Activated T-helper 17 cell treated with anti-CD3 and anti-CD28 coated beads, Interleukin-2, amount 50 U/mL, for 72 hours (primary cell): ENCODE results near the gene AHRR. TPM values are rescaled to one million over a fixed set of nuclear protein-coding genes. Genes with fewer than 3 reads are reported as not detected.
"Not testable (repeated sequence)": the region's sequence is repeated elsewhere in the genome, so short reads cannot be mapped to it uniquely, and the experiment has no call there.

Source experiments
- ATAC-seq: fragments of 150-1000 bp; cut with Tn5 transposase; replicated peaks from 2 replicates; pipeline ENCODE4 v1.10.0; 2021; ENCODE audit warnings: mild to moderate bottlenecking, moderate library complexity
- H3K27ac Mint-ChIP-seq: one replicate; pipeline ENCODE4 v1.8.0; 2022; ENCODE audit warnings: mixed read lengths
- H3K27me3 Mint-ChIP-seq: one replicate; pipeline ENCODE4 v1.8.0; 2022; ENCODE audit warnings: mixed read lengths
- H3K36me3 Mint-ChIP-seq: one replicate; pipeline ENCODE4 v1.8.0; 2022; ENCODE audit warnings: low read depth, mild to moderate bottlenecking, mixed read lengths
- H3K4me1 Mint-ChIP-seq: one replicate; pipeline ENCODE4 v1.8.0; 2022; ENCODE audit warnings: mixed read lengths
- H3K4me3 Mint-ChIP-seq: one replicate; pipeline ENCODE4 v1.8.0; 2022; ENCODE audit warnings: mild to moderate bottlenecking, mixed read lengths
- H3K9me3 Mint-ChIP-seq: one replicate; pipeline ENCODE4 v1.8.0; 2022; ENCODE audit warnings: mixed read lengths
- total RNA-seq, 2 donors: library from RNA; stranded (reverse); gene quantifications; one replicate each; pipeline ENCODE4 v1.2.3, GENCODE V29; 2022

The AHRR gene
- total RNA-seq, 2 donors from 2014 or later = 49.5 to 78.1 TPM

DNA sequence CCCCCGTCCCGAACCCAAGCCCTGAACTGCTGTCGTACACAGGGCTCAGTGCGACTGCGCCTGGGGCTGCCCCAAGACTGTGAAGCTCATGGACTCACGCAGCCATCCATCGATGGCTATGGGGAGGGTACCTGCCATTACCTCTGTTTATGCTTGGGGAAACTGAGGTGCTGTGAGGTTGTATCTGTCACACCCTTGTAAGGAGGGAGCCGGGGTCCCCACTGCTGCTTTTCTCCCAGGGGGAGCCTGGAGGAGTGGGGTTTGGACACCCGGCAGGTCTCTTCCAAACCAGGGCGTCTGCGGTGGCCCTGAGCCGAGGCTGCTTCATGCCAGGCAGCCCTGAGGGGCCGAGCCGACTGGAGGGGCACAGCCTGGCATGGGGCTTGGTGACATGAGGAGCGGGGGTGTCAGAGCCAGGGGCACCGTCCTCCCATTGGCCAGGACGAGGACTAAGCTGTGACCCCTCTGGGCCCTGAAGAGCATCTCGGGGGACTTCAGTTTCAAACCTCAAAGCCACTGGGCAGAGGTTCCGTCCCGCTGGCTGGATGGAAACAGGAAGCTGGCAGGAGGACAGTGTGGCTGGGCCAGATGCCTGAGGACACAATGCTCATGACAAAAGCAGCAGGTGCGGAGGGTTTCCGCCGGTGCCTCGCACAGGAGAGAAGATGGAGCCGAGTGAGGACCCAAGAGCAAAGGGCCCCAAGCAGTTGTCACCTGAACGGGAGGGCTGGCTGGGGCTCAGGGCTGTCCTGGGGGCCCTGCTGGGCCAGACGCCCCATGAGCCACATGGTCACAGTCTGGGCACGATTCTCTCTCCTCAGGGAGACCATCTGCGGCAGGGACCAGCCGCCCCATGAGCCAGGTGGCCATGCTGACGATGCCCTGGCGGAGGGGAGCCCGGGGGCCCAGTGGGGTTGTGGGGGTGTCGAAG, 67.0 kb downstream of the AHRR start:
- no peak for ATAC-seq
- H3K36me3 Mint-ChIP-seq = peaks cover 59% of the 10 kb centered on the region
- H3K9me3 Mint-ChIP-seq = peaks cover 8% of the 10 kb centered on the region
- no peak overlapping the region for H3K4me3 Mint-ChIP-seq
- H3K27me3 Mint-ChIP-seq = no peaks in the 10 kb centered on the region
- H3K4me1 Mint-ChIP-seq = peaks cover 13% of the 10 kb centered on the region
- peak overlapping the region; percentile 29 for H3K27ac Mint-ChIP-seq

DNA sequence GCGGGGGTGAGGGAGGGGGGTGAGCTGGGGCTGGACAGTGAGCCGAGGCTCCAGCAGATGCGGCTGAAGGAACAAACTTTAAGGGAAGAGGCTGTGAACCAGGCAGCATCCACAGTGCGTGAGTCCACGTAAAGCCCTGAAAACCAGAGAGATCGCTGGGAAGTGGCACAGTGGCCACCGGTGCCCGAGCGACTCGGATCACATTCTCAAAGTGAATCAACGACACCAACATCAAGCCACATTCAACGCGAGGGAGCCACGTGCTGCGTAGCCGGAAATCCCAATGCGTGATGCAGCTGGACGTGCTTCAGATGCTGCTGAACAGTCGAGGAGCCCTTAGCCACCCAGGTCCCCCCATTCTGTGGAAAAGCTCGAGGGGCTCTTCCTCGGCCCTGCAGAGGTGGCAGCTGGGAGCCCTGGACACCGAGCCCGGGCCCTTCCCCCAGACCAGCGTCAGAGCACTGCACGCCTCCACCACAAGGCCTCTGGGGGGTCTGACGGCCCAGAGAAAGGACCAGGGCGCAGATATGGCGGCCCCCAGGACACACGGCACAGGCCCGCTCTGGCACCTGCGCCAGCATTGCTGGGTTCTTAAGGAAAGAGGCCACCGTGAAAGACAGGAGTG, 67.8 kb downstream of the AHRR start:
- peaks cover 57% of the 10 kb centered on the region for H3K36me3 Mint-ChIP-seq
- ATAC-seq = no peak

DNA sequence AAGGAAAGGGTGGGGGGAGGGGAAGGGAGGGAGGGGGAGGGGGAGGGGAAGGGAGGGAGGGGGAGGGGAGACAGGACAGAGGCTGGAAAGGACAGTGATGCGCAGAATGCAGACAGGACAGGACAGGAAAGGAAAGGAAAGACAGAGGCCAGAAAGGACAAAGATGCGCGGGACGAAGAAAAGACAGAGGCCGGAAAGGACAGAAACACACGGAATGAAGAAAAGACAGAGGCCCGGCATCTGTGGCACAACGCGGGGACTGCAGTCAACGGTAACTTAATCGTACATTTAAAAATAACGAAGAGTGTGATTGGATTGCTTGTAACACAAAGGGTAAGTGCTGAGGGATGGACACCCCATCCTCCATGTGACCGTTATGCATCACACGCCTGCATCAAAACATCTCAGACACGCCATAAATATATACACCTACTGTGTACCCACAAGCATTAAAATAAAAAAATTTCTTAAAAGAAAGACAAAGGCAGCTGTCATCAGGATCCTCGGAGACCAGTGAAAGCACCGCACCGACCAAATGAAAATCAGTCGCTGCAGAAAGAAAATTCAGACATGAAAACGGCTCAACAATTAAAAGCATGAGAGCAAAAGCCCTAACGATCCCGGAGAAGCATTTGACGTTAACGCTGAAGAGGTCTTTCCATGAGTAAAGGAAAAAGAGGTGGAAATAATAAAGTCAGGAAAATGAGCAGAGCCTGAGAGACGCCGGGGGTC, 68.5 kb downstream of the AHRR start:
- peaks cover 49% of the 10 kb centered on the region for H3K36me3 Mint-ChIP-seq
- ATAC-seq = no peak
- H3K27me3 Mint-ChIP-seq = no peaks in the 10 kb centered on the region
- peaks cover 13% of the 10 kb centered on the region for H3K4me1 Mint-ChIP-seq
- peak overlapping the region; percentile 84 for H3K27ac Mint-ChIP-seq
- peaks cover 8% of the 10 kb centered on the region for H3K9me3 Mint-ChIP-seq
- peak overlapping the region; percentile 54 for H3K4me3 Mint-ChIP-seq

More for the DNA sequence above, 67.8 kb downstream of the AHRR start:
- peaks cover 8% of the 10 kb centered on the region for H3K9me3 Mint-ChIP-seq
- peaks cover 13% of the 10 kb centered on the region for H3K4me1 Mint-ChIP-seq
- H3K27ac Mint-ChIP-seq = peak overlapping the region; percentile 84
- no peak overlapping the region for H3K4me3 Mint-ChIP-seq
- no peaks in the 10 kb centered on the region for H3K27me3 Mint-ChIP-seq

DNA sequence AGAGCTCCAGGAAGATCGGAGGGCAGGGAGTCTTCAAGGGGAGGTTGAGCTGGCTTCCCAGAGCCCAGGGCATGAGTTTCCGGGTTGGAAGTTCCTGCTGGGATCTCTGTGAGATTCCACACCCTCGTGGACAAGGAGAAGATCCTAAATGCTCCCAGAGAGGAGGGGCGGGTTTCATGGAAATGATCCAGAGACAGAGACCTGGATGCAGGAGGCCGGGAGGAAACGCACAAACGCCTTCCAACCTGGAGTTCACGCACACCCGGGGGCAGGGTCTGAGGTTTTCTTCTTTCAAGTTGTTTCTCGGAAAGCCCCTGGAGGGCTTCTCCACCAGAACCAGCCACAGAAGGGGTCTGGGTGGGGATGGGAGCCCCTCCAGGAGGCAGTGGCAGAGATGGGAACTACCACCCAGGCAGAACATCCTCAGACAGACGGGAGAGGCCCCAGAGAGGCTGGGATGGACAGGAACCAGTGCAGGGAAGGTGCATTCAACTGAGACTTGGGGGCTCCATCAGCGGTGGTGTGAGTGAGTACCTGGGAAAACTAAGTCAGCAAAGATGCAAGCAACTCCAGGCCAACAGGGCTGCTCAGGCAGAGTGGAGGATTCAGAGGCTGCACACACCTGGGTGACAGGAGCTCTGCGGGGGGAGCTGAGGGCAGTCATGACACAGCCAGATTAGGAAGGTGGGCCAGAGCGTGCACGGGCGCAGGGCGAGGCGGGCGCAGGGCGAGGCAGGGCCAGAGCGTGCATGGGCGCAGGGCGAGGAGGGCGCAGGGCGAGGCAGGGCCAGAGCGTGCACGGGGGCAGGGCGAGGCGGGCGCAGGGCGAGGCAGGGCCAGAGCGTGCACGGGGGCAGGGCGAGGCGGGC, 69.3 kb downstream of the AHRR start:
- H3K36me3 Mint-ChIP-seq = peaks cover 41% of the 10 kb centered on the region
- H3K4me3 Mint-ChIP-seq = peak overlapping the region; percentile 54

DNA sequence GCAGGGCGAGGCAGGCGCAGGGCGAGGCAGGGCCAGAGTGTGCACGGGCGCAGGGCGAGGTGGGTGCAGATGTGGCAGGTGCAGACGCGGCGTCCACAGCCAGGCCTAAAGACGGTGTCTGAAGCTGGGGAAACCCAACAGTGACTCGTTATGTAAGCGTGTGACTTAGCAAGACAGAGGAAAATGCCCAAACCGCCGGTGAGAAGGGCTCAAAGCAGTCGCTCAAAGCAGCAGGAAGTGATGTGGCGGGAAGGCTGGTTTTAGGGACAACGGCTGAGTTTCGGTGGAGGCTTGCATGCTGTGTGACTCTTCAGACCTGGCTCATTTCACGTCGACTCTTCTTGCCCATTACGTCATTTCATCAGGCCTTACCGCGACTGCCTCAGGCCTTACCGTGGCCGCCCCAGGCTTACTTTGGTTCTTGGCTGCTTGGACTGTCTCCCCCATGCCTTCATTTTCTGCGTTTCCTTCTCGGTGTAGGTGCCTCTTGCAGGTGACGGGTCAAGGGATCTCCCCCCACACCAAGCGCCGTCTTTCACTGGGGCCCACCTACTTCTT, 71.0 kb downstream of the AHRR start:
- H3K9me3 Mint-ChIP-seq = no peaks in the 10 kb centered on the region
- H3K36me3 Mint-ChIP-seq = peaks cover 33% of the 10 kb centered on the region
- peak; percentile 98 for ATAC-seq
- peak overlapping the region; percentile 98 for H3K4me3 Mint-ChIP-seq
- peaks cover 13% of the 10 kb centered on the region for H3K4me1 Mint-ChIP-seq
- H3K27me3 Mint-ChIP-seq = no peaks in the 10 kb centered on the region
- H3K27ac Mint-ChIP-seq = peak overlapping the region; percentile 100

More for the DNA sequence above, 69.3 kb downstream of the AHRR start:
- ATAC-seq = no peak
- Mint-ChIP-seq H3K9me3 (peaks cover 3% of the 10 kb centered on the region), H3K27me3 (no peaks in the 10 kb centered on the region), H3K4me1 (peaks cover 13% of the 10 kb centered on the region), H3K27ac (peak overlapping the region; percentile 84)

DNA sequence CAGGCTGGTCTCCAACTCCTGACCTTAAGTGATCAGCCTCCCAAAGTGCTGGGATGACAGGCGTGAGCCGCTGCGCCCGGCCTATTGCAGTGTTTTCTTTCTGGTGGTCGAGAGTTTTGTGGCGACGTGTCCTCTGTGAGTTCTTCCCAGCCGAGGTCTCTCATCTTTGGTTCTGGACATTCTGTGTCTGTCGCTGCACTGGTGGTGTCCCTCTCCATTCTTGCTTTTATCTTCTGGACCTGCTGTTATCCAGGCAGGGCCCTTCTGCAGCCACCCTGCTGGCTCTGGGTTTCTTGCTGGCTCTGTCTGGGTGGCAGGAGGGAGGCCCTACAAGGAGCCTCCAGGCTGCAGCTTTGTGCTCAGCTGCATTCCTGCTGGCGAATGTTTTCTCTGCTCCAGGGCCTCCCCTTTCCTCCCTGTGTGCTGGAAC, 72.3 kb downstream of the AHRR start:
- Mint-ChIP-seq H3K9me3 (no peaks in the 10 kb centered on the region), H3K36me3 (peaks cover 26% of the 10 kb centered on the region), H3K4me1 (peaks cover 13% of the 10 kb centered on the region), H3K4me3 (peak overlapping the region; percentile 98), H3K27ac (peak overlapping the region; percentile 100), H3K27me3 (no peaks in the 10 kb centered on the region)
- ATAC-seq = no peak

DNA sequence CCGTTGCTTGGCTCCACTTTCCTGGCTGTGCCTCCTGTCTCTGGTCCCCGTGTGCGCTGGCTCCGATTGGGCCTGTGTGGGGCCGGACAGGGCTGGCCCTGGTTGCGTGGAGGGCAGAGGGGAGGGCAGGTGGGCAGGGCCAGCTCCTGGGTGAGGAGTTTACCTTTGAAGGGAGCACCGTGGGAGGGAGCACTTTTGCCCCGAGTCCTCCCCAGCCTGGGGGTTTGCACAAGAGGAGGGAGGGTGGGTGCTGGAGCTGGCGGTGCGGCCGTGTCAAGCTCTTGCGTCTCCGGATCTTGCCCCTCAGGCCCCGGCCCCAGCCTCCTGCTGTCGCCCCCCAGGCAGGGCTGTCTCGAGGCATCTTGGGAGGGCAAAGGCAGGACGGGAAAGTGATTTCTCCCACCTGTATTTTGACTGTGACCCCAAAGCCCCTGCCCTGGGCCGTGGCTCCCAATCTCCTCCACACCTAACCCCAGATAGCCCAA, 73.2 kb downstream of the AHRR start:
- ATAC-seq = no peak
- Mint-ChIP-seq H3K4me1 (peaks cover 13% of the 10 kb centered on the region), H3K27me3 (no peaks in the 10 kb centered on the region), H3K4me3 (peak overlapping the region; percentile 41), H3K27ac (peak overlapping the region; percentile 66), H3K9me3 (no peaks in the 10 kb centered on the region), H3K36me3 (peaks cover 30% of the 10 kb centered on the region)

DNA sequence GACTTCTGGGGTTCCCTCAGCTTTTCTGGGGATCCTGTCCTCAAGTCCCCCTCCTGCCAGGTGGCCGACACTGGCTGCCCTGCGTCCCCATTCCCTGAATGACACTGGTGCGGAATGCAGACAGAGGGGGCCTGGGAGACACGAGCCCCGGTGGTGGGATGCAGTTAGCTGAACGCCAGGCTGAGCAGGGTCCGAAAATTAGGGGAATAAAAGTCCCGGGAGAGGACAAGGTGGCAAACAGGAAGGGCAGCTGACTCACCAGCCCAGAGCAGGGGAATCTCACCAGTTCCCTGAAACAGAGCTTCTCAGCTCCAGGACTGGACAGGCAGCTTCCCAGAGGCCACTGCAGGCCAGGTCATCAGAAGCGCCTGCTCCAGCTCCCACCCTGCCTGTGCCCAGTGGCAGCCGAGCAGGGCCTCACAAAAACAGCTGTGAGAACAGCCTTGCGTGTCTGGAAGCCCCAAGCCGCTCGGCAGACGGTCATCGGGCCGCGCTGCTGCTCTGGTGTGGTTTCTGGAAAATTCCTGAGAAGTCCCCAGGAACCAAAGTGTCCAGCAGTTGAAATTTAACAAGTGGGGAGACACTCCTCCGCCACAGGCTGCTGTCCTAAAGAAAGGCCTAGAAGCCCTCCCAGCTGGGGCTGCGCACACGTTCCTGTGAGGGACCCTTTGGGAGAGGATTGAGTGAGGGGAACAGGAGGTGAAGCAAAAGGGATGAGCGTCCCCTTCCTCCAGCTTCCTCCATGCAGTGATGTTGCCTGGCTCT, 73.8 kb downstream of the AHRR start:
- Mint-ChIP-seq H3K9me3 (no peaks in the 10 kb centered on the region), H3K27me3 (no peaks in the 10 kb centered on the region), H3K27ac (peak overlapping the region; percentile 66), H3K4me3 (peak overlapping the region; percentile 41), H3K4me1 (peaks cover 13% of the 10 kb centered on the region), H3K36me3 (peaks cover 31% of the 10 kb centered on the region)
- ATAC-seq = no peak

DNA sequence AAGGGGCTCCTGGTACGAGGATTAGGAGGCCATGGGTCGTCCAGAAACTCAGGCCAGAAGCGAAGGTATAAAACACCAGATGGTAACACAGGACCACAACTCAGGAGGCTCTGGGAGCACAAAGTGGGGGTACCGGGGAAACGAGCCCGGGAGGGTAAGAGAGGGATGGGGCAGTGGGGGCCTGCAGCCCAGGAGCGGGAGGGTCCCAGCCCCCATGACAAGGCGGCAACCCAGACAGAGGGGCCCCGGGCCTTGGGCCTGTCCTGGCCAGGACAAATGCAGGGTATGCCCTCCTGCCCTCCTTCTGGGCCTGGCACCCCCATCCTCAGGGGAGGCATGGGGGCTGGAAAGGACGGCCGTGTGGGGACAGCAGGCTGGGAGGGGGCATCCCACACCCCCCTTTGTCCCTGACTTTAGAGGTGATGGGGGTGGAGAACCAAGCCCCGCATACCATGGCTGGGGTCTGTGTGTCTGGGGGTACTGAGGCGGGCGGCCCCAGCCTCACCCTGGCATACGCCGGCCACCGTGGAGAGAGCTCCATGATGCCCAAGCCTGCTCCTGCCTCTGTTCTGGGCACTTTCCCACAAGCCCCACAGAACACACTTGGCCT, 74.5 kb downstream of the AHRR start:
- no peaks in the 10 kb centered on the region for H3K27me3 Mint-ChIP-seq
- H3K36me3 Mint-ChIP-seq = peaks cover 34% of the 10 kb centered on the region
- H3K27ac Mint-ChIP-seq = no peak overlapping the region
- ATAC-seq = no peak
- H3K4me1 Mint-ChIP-seq = peaks cover 13% of the 10 kb centered on the region
- no peak overlapping the region for H3K4me3 Mint-ChIP-seq
- no peaks in the 10 kb centered on the region for H3K9me3 Mint-ChIP-seq

DNA sequence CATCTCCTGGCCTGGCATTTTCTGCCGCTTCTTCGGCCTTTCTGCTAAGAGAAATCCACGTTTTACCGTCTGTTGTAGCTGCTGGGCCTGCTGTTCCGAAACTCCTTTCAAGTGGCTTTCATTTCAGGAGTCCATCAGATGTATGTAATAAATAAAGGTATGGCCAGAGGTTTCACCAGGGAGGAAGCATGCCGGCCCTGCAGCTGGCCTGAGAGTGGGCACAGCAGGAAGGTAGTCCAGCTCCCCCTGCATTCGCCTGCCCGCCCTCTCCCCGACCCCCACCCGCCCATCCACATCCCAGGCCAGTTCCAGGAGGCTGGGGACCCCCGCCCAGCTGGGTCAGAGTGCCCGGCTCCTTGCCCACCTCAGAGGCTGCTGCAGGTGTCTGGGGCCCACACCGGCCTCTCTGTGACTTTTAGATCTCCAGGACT, 75.0 kb downstream of the AHRR start:
- Mint-ChIP-seq H3K36me3 (peaks cover 38% of the 10 kb centered on the region), H3K27me3 (no peaks in the 10 kb centered on the region), H3K4me3 (no peak overlapping the region), H3K4me1 (peaks cover 13% of the 10 kb centered on the region), H3K27ac (no peak overlapping the region), H3K9me3 (no peaks in the 10 kb centered on the region)
- ATAC-seq = no peak

DNA sequence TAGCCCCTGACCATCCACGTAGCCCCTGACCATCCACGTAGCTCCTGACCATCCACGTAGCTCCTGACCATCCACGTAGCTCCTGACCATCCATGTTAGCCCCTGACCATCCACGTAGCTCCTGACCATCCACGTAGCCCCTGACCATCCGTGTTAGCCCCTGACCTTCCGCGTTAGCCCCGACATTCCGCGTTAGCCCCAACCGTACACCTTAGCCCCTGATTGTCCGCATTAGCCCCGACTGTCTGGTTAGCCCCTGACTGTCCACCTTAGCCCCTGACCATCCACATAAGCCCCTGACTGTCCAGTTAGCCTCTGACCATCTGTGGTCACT, 76.6 kb downstream of the AHRR start:
- not testable (repeated sequence) for H3K9me3 Mint-ChIP-seq, H3K27me3 Mint-ChIP-seq, ATAC-seq, H3K4me3 Mint-ChIP-seq
- H3K36me3 Mint-ChIP-seq = peaks cover 38% of the 10 kb centered on the region
- peaks cover 14% of the 10 kb centered on the region for H3K4me1 Mint-ChIP-seq
- H3K27ac Mint-ChIP-seq = peak overlapping the region; percentile 92

DNA sequence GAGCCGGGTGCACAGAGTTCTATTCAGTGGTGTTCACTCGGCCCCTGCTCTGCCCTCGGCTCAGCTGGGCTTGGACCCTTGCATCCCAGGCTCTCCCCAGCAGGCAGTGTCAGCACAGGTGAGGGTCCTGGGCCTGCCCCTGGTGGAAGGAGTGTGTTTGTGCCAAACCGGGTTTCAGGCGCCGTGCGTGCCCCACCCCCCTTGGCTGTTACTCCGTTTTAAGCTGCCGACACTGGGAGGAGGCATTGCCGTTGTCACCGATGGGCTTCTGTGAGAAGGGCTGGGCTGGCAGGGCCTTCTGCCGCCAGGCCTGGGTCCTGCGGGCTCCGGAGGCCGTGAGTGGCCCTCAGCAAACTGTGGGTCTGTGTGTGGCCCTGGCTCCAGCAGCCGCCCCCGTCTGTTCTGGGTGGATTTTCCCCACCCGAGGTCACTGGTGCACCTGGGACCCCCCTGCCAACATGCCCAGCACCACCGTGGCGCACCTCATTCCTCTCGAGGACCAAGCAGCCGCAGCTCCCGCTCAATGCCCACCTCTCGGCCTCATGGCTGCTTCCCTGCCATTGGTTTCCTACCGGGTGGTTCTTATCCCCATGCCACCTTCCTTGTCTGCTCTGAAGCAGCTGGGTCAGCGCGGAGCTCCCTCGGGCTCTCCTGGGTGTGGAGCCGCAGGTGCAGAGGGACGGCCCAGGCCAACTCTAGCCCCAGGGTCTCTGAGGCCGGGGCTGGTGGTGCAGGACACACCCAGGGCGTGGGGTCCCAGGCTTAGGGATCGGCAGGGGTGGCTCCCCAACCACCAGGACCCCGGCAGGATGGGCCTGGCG, 77.2 kb downstream of the AHRR start:
- peaks cover 11% of the 10 kb centered on the region for H3K4me1 Mint-ChIP-seq
- peaks cover 6% of the 10 kb centered on the region for H3K27me3 Mint-ChIP-seq
- peak overlapping the region; percentile 68 for H3K4me3 Mint-ChIP-seq
- no peak for ATAC-seq
- peak overlapping the region; percentile 92 for H3K27ac Mint-ChIP-seq
- H3K9me3 Mint-ChIP-seq = no peaks in the 10 kb centered on the region
- H3K36me3 Mint-ChIP-seq = peaks cover 34% of the 10 kb centered on the region
